Measurements from ENCODE around the gene OR1N2.
"Not testable (repeated sequence)": the region's sequence is repeated elsewhere in the genome, so short reads cannot be mapped to it uniquely, and the experiment has no call there.

OR1N2 gene, protein sequence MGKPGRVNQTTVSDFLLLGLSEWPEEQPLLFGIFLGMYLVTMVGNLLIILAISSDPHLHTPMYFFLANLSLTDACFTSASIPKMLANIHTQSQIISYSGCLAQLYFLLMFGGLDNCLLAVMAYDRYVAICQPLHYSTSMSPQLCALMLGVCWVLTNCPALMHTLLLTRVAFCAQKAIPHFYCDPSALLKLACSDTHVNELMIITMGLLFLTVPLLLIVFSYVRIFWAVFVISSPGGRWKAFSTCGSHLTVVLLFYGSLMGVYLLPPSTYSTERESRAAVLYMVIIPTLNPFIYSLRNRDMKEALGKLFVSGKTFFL

DNA sequence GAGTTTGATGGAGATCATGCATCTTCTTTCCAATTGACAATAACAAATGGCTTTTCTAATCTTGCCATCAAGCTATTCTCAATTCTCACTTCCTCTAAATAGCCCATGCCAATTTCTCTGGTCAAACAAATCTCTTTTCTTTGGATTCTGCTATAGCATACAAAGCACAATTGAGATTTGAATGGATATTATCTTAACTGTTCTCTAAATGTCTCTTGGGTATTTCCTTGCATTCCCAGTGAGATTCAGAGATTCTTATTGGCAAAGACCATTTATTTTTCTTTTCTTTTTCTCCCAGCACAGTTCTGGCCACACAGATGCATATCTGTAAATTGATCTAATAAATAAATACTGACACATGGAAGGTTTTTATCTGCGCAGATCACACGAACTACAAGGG is at the start of gene OR1N2:
OR1N2 (plus strand) TSS at position 301 of the 400 bp plus-strand sequence. CDS start 100 bp downstream, outside the sequence.
- Histone ChIP-seq H3K79me2 (ENCODE audit: control insufficient read depth, insufficient read depth, low read length, unreplicated experiment) (no peaks in the 10 kb centered on the region), H3K27ac (ENCODE audit: low read depth, low read length) (no peak within 1 kb of the TSS), H3K36me3 (ENCODE audit: insufficient read depth, low read length) (no peaks in the 10 kb centered on the region), H3K4me1 (ENCODE audit: control insufficient read depth, insufficient read depth, low read length, unreplicated experiment) (no peaks in the 10 kb centered on the region), H2AFZ (ENCODE audit: low read length, unreplicated experiment) (no peak within 1 kb of the TSS), H3K27me3 (ENCODE audit: insufficient read depth, low read length) (peaks cover 63% of the 10 kb centered on the region), H3K4me3 (ENCODE audit: low read depth, low read length) (no peak within 1 kb of the TSS)

DNA sequence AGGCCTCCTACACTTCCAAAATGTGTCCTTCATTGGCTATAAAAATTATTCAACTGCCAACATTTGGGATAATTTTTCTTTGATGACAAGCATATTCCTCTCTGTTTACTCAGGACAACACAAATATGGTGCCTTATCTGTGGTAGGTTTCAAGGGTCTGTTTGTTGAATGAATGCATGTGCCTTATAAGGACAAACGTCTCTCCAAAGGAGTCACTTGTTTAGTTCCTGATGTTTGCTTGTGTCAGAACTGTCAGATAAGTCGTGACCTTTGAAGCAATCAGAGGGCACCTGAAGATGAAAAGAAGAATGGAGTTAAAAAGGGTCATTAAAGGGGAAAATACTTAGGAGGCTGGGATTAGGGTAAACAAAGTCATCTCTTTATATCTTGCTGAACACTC is 45.9 kb upstream of the OR1N2 start:
- Histone ChIP-seq H3K79me2 (ENCODE audit: control insufficient read depth, insufficient read depth, low read length, unreplicated experiment) (no peaks in the 10 kb centered on the region), H3K27me3 (ENCODE audit: insufficient read depth, low read length) (peaks cover 50% of the 10 kb centered on the region), H3K27ac (ENCODE audit: low read depth, low read length) (no peak overlapping the region), H3K36me3 (ENCODE audit: insufficient read depth, low read length) (no peaks in the 10 kb centered on the region), H3K4me1 (ENCODE audit: control insufficient read depth, insufficient read depth, low read length, unreplicated experiment) (no peaks in the 10 kb centered on the region), H2AFZ (ENCODE audit: low read length, unreplicated experiment) (no peak overlapping the region), H3K4me3 (ENCODE audit: low read depth, low read length) (no peak overlapping the region)

DNA sequence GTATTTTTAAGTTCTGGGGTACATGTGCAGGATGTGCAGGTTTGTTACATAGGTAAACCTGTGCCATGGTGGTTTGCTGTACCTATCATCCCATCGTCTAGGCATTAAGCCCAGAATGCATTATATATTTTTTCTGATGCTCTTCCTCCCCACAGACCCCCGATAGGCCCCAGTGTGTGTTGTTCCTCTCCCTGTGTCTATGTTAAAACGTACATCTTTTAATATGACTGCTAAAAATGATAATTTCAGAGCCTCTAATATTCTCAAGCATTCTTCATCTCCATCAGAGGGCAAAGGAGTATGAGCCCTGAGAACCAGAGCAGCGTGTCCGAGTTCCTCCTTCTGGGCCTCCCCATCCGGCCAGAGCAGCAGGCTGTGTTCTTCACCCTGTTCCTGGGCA is 42.4 kb upstream of the OR1N2 start, which contains the start of gene OR1J2:
OR1J2 (plus strand) TSS at position 301 of the 400 bp plus-strand sequence; CDS start at position 301, 0 bp downstream.
- no peak within 1 kb of the TSS for H3K27ac ChIP-seq (ENCODE audit: low read depth, low read length)
- no peak within 1 kb of the TSS for H2AFZ ChIP-seq (ENCODE audit: low read length, unreplicated experiment)
- H3K79me2 ChIP-seq (ENCODE audit: control insufficient read depth, insufficient read depth, low read length, unreplicated experiment), result no peaks in the 10 kb centered on the region
- H3K27me3 ChIP-seq (ENCODE audit: insufficient read depth, low read length), result peaks cover 54% of the 10 kb centered on the region
- no peaks in the 10 kb centered on the region for H3K36me3 ChIP-seq (ENCODE audit: insufficient read depth, low read length)
- no peak within 1 kb of the TSS for H3K4me3 ChIP-seq (ENCODE audit: low read depth, low read length)
- H3K4me1 ChIP-seq (ENCODE audit: control insufficient read depth, insufficient read depth, low read length, unreplicated experiment), result no peaks in the 10 kb centered on the region

DNA sequence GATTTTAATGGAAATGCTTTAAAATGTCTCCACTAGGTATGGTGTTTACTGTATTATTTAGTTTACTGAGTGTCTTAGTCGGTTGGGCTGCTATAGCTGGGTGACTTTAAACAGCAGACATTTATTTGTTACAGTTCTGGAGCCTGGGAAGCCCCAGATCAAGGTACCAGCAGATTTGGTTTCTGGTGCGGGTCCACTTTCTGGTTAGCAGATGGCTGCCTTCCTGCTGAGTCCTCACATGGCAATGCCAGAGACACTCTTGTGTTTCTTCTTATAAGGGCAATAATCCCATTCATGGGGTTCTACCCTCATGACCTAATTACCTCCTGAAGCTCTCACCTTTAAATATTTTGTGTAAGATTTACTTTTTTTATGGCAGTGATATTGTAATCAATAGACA is 34.7 kb upstream of the OR1N2 start:
- no peak overlapping the region for H3K4me3 ChIP-seq (ENCODE audit: low read depth, low read length)
- no peak overlapping the region for H2AFZ ChIP-seq (ENCODE audit: low read length, unreplicated experiment)
- no peaks in the 10 kb centered on the region for H3K4me1 ChIP-seq (ENCODE audit: control insufficient read depth, insufficient read depth, low read length, unreplicated experiment)
- H3K27me3 ChIP-seq (ENCODE audit: insufficient read depth, low read length), result peaks cover 66% of the 10 kb centered on the region
- no peaks in the 10 kb centered on the region for H3K36me3 ChIP-seq (ENCODE audit: insufficient read depth, low read length)
- no peaks in the 10 kb centered on the region for H3K79me2 ChIP-seq (ENCODE audit: control insufficient read depth, insufficient read depth, low read length, unreplicated experiment)
- H3K27ac ChIP-seq (ENCODE audit: low read depth, low read length), result no peak overlapping the region

DNA sequence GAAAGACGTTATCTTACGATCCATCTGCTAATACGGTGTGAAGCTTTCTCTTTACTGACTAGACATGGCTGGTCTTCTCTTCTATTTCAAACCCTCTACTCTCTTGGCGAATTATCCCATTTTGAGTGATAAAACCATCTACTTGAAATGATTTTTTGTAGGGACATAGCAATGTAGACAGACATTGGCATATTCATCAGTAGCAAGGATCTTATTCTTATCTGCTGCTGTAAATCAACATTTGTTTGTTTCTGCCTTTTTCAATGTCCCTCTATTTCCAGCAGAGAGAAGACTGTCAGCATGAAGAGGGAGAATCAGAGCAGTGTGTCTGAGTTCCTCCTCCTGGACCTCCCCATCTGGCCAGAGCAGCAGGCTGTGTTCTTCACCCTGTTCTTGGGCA is 34.1 kb upstream of the OR1N2 start, which contains the start of gene OR1J4:
OR1J4 (plus strand) TSS at position 301 of the 400 bp plus-strand sequence; CDS start at position 301, 0 bp downstream.
- Histone ChIP-seq H3K27me3 (ENCODE audit: insufficient read depth, low read length) (peaks cover 60% of the 10 kb centered on the region), H3K4me1 (ENCODE audit: control insufficient read depth, insufficient read depth, low read length, unreplicated experiment) (no peaks in the 10 kb centered on the region), H2AFZ (ENCODE audit: low read length, unreplicated experiment) (no peak within 1 kb of the TSS), H3K36me3 (ENCODE audit: insufficient read depth, low read length) (no peaks in the 10 kb centered on the region), H3K4me3 (ENCODE audit: low read depth, low read length) (no peak within 1 kb of the TSS), H3K79me2 (ENCODE audit: control insufficient read depth, insufficient read depth, low read length, unreplicated experiment) (no peaks in the 10 kb centered on the region), H3K27ac (ENCODE audit: low read depth, low read length) (no peak within 1 kb of the TSS)

DNA sequence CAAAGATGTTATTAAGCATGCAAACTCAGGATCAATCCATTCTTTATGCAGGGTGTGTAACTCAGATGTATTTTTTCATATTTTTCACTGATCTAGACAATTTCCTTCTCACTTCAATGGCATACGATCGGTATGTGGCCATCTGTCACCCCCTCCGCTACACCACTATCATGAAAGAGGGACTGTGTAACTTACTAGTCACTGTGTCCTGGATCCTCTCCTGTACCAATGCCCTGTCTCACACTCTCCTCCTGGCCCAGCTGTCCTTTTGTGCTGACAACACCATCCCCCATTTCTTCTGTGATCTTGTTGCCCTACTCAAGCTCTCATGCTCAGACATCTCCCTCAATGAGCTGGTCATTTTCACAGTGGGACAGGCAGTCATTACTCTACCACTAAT is 33.5 kb upstream of the OR1N2 start:
- no peaks in the 10 kb centered on the region for H3K4me1 ChIP-seq (ENCODE audit: control insufficient read depth, insufficient read depth, low read length, unreplicated experiment)
- H3K79me2 ChIP-seq (ENCODE audit: control insufficient read depth, insufficient read depth, low read length, unreplicated experiment), result no peaks in the 10 kb centered on the region
- H3K27me3 ChIP-seq (ENCODE audit: insufficient read depth, low read length), result peaks cover 61% of the 10 kb centered on the region
- no peak overlapping the region for H2AFZ ChIP-seq (ENCODE audit: low read length, unreplicated experiment)
- H3K36me3 ChIP-seq (ENCODE audit: insufficient read depth, low read length), result no peaks in the 10 kb centered on the region
- no peak overlapping the region for H3K27ac ChIP-seq (ENCODE audit: low read depth, low read length)
- no peak overlapping the region for H3K4me3 ChIP-seq (ENCODE audit: low read depth, low read length)

DNA sequence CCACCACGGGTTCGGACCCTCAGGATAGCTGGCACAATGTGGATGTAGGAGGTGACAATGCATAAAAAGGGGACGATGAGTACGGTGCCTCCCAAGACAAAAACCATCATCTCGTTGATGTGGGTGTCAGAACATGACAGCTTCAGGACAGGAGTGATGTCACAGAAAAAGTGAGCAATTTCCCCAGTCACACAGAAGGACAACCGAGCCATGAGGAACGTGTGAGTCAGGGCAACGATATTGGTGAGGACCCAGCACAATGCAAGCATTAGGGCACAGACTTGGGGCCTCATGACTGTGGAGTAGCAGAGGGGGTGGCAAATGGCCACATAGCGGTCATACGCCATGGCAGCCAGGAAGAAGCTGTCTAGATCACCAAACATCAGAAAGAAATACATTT is 26.3 kb upstream of the OR1N2 start:
- no peaks in the 10 kb centered on the region for H3K79me2 ChIP-seq (ENCODE audit: control insufficient read depth, insufficient read depth, low read length, unreplicated experiment)
- no peak overlapping the region for H3K27ac ChIP-seq (ENCODE audit: low read depth, low read length)
- no peaks in the 10 kb centered on the region for H3K36me3 ChIP-seq (ENCODE audit: insufficient read depth, low read length)
- H3K4me3 ChIP-seq (ENCODE audit: low read depth, low read length), result no peak overlapping the region
- no peaks in the 10 kb centered on the region for H3K4me1 ChIP-seq (ENCODE audit: control insufficient read depth, insufficient read depth, low read length, unreplicated experiment)
- H3K27me3 ChIP-seq (ENCODE audit: insufficient read depth, low read length), result peaks cover 44% of the 10 kb centered on the region
- H2AFZ ChIP-seq (ENCODE audit: low read length, unreplicated experiment), result no peak overlapping the region

DNA sequence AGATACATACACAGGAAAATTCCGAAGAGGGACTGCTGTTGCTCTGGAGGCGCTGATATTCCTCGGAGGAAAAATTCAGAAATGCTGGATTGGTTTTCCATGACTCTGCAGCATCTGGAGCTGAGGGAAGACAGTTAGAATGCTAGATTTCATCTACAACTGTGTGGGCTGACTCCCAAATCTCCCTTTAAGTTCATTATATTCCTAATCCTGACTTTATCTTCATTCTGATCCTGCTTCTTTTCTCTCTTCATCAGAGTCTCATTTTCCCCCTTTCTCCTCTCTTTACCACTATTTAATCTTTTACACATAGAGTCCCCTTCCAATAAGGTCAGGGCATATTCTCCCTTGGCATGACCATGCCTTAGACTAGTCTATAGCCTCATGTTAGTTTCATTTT is 25.7 kb upstream of the OR1N2 start, which contains the start of gene OR1N1:
OR1N1 (minus strand) TSS at position 101 of the 400 bp plus-strand sequence; CDS start at position 101, 0 bp downstream.
- H3K4me3 ChIP-seq (ENCODE audit: low read depth, low read length), result no peak within 1 kb of the TSS
- H3K27me3 ChIP-seq (ENCODE audit: insufficient read depth, low read length), result peaks cover 40% of the 10 kb centered on the region
- no peak within 1 kb of the TSS for H2AFZ ChIP-seq (ENCODE audit: low read length, unreplicated experiment)
- no peak within 1 kb of the TSS for H3K27ac ChIP-seq (ENCODE audit: low read depth, low read length)
- no peaks in the 10 kb centered on the region for H3K79me2 ChIP-seq (ENCODE audit: control insufficient read depth, insufficient read depth, low read length, unreplicated experiment)
- no peaks in the 10 kb centered on the region for H3K4me1 ChIP-seq (ENCODE audit: control insufficient read depth, insufficient read depth, low read length, unreplicated experiment)
- no peaks in the 10 kb centered on the region for H3K36me3 ChIP-seq (ENCODE audit: insufficient read depth, low read length)

DNA sequence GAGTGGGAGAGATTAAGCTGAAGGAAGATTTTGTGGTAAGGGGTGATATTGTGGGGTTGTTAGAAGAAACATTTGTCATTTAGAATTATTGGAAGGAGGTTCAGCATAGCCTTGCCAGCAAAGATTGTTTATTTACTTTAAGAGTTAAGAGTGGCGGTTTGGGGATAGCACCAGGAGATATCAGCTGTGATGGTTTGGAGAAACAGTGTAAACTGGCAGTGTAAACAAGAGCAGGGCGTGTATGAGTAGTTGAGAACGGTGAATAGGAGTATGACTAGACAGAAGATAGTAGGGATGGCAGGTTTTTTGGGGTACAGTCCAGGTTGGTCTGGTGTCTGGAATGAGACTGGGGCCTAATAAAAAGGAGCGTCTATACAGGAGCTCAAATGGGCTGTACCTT is 21.8 kb upstream of the OR1N2 start:
- not testable (repeated sequence) for H3K4me1 ChIP-seq (ENCODE audit: control insufficient read depth, insufficient read depth, low read length, unreplicated experiment); H2AFZ ChIP-seq (ENCODE audit: low read length, unreplicated experiment); H3K27ac ChIP-seq (ENCODE audit: low read depth, low read length); H3K79me2 ChIP-seq (ENCODE audit: control insufficient read depth, insufficient read depth, low read length, unreplicated experiment); H3K36me3 ChIP-seq (ENCODE audit: insufficient read depth, low read length); H3K4me3 ChIP-seq (ENCODE audit: low read depth, low read length)
- peaks cover 28% of the 10 kb centered on the region for H3K27me3 ChIP-seq (ENCODE audit: insufficient read depth, low read length)

DNA sequence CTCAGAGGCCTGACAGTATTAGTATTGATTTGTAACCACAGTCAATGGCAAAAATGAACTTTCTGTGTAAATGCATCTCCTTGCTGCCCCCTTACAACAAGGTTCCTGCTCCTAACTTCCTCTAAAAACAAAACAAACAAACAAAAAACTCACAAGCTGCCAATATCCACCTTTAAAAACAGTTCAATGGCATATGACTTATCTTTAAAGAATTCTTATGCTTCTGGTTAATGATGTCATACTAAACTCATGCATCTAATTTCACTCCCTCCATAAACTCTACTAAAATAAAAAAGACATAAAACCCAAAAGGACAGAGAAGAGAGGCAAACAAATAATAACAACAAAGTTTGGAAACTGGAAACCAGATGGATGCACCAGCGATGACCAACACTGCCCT is 16.8 kb upstream of the OR1N2 start:
- Histone ChIP-seq H3K27ac (ENCODE audit: low read depth, low read length) (no peak overlapping the region), H3K79me2 (ENCODE audit: control insufficient read depth, insufficient read depth, low read length, unreplicated experiment) (no peaks in the 10 kb centered on the region), H3K4me1 (ENCODE audit: control insufficient read depth, insufficient read depth, low read length, unreplicated experiment) (no peaks in the 10 kb centered on the region), H3K4me3 (ENCODE audit: low read depth, low read length) (no peak overlapping the region), H3K27me3 (ENCODE audit: insufficient read depth, low read length) (peaks cover 3% of the 10 kb centered on the region; the same call in 1 of the 2 replicates), H3K36me3 (ENCODE audit: insufficient read depth, low read length) (no peaks in the 10 kb centered on the region), H2AFZ (ENCODE audit: low read length, unreplicated experiment) (no peak overlapping the region)

DNA sequence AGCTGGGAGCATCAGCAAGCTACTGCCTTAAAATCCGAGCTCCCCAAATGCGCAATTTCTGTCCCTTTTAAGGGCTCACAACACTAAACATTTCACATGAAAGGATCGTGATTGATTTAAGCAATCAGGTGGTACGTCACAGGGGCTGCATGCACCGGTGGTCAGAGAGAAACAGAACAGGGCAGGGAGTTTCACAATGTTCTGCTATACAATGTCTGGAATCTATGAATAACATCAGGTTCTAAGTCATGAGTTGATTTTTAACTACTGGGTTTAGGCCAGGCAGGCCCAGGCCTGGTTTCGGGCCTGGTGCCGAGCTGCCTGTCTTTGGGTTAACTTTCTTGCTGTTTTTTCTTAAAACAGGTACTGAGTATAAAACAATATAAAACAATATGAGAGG is 15.8 kb upstream of the OR1N2 start:
- peaks cover 12% of the 10 kb centered on the region; the same call in 1 of the 2 replicates for H3K27me3 ChIP-seq (ENCODE audit: insufficient read depth, low read length)
- not testable (repeated sequence) for H2AFZ ChIP-seq (ENCODE audit: low read length, unreplicated experiment); H3K27ac ChIP-seq (ENCODE audit: low read depth, low read length); H3K4me1 ChIP-seq (ENCODE audit: control insufficient read depth, insufficient read depth, low read length, unreplicated experiment); H3K36me3 ChIP-seq (ENCODE audit: insufficient read depth, low read length); H3K4me3 ChIP-seq (ENCODE audit: low read depth, low read length); H3K79me2 ChIP-seq (ENCODE audit: control insufficient read depth, insufficient read depth, low read length, unreplicated experiment)

All from ACC112 (cell line).